GM18858 (cell line): ENCODE measurements around the gene UCHL1.
"Not testable (repeated sequence)": the region's sequence is repeated elsewhere in the genome, so short reads cannot be mapped to it uniquely, and the experiment has no call there.

Experiments
- ATAC-seq: cut with Tn5 transposase; IDR thresholded peaks from one replicate; pipeline ENCODE4 v1.9.1; 2021; ENCODE audit not compliant: unreplicated experiment

Gene UCHL1

DNA sequence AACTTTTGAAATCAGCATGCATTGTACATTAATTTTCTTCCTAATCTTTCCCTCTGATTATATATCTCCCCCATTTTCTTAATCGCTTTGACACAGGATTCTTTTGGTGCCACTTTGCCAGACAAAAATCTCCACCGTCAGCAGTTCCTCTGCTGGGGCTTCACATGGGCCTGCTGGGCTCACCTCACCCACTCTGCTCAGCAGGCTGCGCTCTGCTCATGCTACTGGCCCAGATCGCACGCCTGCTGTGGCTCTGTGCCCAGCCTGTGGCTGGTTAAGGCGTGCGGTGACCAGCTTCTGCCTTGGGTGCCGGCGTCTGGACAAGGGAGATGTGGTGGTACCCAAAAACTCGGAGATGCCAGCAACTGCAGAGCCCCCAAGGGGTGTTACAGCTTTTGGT, 31.1 kb downstream of the UCHL1 start:
- ATAC-seq: no peak

GRCh38 chr4:41288254-41288653, 31.5 kb downstream of the UCHL1 start:
- no peak for ATAC-seq

GRCh38 chr4:41290479-41290878, 33.8 kb downstream of the UCHL1 start:
- ATAC-seq: no peak

DNA sequence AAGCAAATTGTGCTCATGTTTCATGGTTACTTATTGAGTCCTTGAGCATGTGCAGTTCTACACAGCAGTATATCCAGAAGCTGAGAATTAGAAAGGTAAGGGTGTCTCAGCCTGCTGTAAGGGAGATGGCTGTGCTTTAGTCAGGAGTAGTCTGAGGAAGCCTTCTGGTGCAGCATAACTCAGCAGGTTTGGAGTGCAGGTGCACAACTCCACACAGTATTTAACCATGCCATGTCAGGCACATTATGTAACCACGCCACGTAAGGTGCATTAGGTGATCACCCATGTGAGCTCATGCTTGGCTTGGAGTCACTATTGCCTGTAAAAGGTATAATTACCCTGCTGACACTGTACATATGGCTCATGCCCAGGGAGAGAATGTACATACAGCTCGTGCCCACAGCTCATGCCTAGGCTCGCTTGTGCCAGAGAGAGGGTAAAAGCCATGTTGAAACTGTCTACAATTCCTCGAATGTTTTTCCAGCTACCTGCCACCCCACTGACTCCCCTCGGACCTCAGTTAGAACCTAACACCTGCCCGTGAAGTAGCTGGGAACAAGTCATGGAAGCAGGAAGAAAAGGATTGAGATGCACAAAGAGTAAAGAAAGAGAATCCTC, 37.8 kb downstream of the UCHL1 start:
- ATAC-seq: no peak

GRCh38 chr4:41296995-41297394, 40.3 kb downstream of the UCHL1 start:
- ATAC-seq: no peak

GRCh38 chr4:41297832-41298231, 41.1 kb downstream of the UCHL1 start:
- no peak for ATAC-seq

GRCh38 chr4:41299486-41299885, 42.8 kb downstream of the UCHL1 start:
- no peak for ATAC-seq

- no peak for ATAC-seq
Measured at GRCh38 chr4:41301137-41301536, 44.4 kb downstream of the UCHL1 start.

- ATAC-seq: no peak
Measured at GRCh38 chr4:41303372-41304118, 46.8 kb downstream of the UCHL1 start.

GRCh38 chr4:41304221-41304620, 47.5 kb downstream of the UCHL1 start:
- ATAC-seq: no peak

GRCh38 chr4:41305476-41305875, 48.7 kb downstream of the UCHL1 start:
- ATAC-seq: no peak

- no peak for ATAC-seq
Measured at GRCh38 chr4:41307638-41308037, 50.9 kb downstream of the UCHL1 start.

GRCh38 chr4:41308398-41308797, 51.7 kb downstream of the UCHL1 start:
- no peak for ATAC-seq

- not testable (repeated sequence) for ATAC-seq
Measured at GRCh38 chr4:41315426-41315825, 58.7 kb downstream of the UCHL1 start.

DNA sequence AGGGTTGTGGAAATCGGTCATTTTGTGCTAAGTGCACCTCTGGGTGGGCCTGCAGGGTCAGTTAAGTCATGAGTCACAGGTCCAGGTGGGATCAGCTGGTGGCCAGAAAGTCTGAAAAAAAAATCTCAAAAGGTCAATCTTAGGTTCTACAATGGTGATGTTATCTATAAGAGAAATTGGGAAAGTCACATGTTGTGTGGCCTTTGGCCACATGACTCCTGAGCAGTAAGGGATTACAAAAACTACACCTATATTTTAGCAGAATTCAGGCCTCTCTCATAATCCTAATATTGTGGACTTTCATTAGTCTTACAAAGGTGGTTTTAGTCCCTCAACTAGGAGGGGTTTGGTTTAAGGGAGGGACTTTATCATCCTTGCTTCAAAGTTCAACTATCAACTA, 59.1 kb downstream of the UCHL1 start:
- no peak for ATAC-seq
